Measurements from ENCODE around the gene VAV3. TPM values are rescaled to one million over a fixed set of nuclear protein-coding genes. Genes with fewer than 3 reads are reported as not detected.

The VAV3 gene, protein sequence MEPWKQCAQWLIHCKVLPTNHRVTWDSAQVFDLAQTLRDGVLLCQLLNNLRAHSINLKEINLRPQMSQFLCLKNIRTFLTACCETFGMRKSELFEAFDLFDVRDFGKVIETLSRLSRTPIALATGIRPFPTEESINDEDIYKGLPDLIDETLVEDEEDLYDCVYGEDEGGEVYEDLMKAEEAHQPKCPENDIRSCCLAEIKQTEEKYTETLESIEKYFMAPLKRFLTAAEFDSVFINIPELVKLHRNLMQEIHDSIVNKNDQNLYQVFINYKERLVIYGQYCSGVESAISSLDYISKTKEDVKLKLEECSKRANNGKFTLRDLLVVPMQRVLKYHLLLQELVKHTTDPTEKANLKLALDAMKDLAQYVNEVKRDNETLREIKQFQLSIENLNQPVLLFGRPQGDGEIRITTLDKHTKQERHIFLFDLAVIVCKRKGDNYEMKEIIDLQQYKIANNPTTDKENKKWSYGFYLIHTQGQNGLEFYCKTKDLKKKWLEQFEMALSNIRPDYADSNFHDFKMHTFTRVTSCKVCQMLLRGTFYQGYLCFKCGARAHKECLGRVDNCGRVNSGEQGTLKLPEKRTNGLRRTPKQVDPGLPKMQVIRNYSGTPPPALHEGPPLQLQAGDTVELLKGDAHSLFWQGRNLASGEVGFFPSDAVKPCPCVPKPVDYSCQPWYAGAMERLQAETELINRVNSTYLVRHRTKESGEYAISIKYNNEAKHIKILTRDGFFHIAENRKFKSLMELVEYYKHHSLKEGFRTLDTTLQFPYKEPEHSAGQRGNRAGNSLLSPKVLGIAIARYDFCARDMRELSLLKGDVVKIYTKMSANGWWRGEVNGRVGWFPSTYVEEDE
- total RNA-seq, result 100 to 1,000 TPM in 1 of 2 donors, 10 to 100 TPM in 1; 73.0 to 135 TPM

DNA sequence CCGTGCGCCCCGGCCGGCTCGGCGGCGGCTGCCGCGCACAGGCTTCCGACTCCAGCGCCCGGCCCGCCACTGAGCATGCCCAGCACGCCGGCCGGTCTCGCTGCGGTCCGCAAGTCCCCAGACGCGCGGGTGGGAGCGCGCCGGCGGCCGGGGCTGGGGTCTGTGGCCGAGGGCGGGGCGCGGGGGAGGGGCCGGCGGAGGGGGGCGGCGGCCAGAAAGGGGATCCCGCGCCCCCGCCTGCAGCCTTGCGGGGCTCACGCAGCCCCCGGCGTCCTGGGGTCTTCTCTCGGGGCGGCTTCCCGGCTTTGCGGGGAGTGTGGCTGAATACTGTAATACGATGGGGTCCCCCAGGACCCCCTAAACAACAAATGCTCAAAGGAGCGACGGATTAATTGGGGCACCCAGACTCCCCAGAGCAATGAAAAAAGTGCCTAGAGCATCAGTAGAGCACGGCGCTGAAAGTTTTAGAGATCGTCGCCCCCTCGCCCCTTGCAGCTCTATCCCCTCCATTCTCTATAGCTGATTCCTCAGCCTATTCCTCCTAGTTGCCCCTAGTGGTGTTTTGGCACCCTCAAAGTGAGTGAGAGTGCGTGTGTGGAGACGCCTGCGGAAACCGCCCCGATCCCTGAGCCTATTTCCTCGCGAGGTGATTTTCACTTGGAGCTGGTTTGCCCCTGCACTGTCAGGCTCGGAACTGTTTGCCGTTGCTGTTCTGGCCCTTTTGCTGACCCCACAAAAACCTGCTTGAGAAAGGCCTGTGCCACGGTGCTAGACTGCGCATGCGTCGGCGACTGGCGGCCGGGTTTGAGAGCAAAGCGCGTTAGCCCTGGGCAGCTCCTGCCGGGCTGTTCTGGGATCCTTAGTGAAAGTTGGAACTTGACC, at the start of gene VAV3:
TSS of gene VAV3 (minus strand) at position 71 of the 882 bp plus-strand sequence. CDS start 311 bp downstream, outside the sequence.
- TF ChIP-seq, protein P1, sequence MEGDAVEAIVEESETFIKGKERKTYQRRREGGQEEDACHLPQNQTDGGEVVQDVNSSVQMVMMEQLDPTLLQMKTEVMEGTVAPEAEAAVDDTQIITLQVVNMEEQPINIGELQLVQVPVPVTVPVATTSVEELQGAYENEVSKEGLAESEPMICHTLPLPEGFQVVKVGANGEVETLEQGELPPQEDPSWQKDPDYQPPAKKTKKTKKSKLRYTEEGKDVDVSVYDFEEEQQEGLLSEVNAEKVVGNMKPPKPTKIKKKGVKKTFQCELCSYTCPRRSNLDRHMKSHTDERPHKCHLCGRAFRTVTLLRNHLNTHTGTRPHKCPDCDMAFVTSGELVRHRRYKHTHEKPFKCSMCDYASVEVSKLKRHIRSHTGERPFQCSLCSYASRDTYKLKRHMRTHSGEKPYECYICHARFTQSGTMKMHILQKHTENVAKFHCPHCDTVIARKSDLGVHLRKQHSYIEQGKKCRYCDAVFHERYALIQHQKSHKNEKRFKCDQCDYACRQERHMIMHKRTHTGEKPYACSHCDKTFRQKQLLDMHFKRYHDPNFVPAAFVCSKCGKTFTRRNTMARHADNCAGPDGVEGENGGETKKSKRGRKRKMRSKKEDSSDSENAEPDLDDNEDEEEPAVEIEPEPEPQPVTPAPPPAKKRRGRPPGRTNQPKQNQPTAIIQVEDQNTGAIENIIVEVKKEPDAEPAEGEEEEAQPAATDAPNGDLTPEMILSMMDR (IDR thresholded peaks at IDR 0.05), result no peak
- Histone ChIP-seq H3K36me3 (no peaks in the 10 kb centered on the region), H3K27ac (peak within 1 kb of the TSS; percentile 54), H3K9ac (ENCODE audit: low read depth in 2 of 2, low read length in 2 of 2) (peak within 1 kb of the TSS; percentile 28 to 46), H3K4me3 (peak within 1 kb of the TSS; percentile 40), H3K9me3 (no peaks in the 10 kb centered on the region), H3K27me3 (peaks cover 9% of the 10 kb centered on the region), H3K4me1 (no peaks in the 10 kb centered on the region)
- DNase-seq, result peak; percentile 61
- intact Hi-C loops (cut with DNase I), result no loop called here

DNA sequence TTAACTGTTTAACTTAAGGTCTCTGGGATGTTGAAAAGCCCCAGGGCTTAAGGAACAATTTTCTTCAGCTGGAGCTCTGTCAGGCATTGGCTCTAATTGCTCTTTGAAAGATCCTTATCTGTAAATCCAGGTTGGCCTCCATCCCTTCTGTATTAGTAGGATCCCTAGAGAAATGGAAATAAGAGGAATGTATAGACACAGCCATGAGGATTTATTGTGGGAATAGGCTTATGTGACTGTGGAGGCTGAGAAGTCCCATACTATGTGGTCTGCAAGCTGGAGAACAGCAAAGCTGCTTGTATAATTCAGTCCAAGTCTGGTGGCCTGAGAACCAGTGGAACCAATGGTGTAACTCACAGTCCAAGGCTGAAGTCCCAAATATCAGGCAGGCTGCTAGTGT, 47.6 kb upstream of the VAV3 start:
- Histone ChIP-seq H3K9me3 (no peaks in the 10 kb centered on the region), H3K27ac (no peak overlapping the region), H3K4me3 (no peak overlapping the region), H3K36me3 (no peaks in the 10 kb centered on the region), H3K4me1 (no peaks in the 10 kb centered on the region), H3K9ac (ENCODE audit: low read depth in 2 of 2, low read length in 2 of 2) (no peak overlapping the region), H3K27me3 (no peaks in the 10 kb centered on the region)
- DNase-seq, result no peak
- TF ChIP-seq, protein P1 (IDR thresholded peaks at IDR 0.05), result no peak
- intact Hi-C loops (cut with DNase I), result no loop called here

DNA sequence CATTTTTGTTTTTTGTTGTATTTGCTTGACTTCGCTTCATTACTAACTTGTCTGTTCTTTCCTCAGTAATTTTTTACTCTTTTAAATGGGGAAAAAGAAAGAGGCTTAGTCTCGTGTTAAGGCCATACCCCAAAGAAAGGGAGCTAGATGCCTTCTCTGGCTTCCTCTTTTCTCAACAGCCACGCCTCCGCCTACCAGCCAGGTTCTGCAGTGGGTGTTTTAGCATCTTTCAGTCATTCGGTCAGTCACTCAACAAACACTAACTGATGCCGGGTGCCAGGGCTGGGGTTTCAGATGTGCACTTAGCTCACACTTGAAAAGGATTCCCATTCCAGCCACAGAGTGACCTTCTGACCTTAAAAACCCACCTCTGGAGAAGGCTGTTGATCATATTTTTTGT, 46.3 kb upstream of the VAV3 start:
- no peak for DNase-seq
- H3K36me3 ChIP-seq, result no peaks in the 10 kb centered on the region
- no peak overlapping the region for H3K4me3 ChIP-seq
- H3K9ac ChIP-seq (ENCODE audit: low read depth in 2 of 2, low read length in 2 of 2), result no peak overlapping the region
- TF ChIP-seq, protein P1 (IDR thresholded peaks at IDR 0.05), result no peak
- no peaks in the 10 kb centered on the region for H3K27me3 ChIP-seq
- no peaks in the 10 kb centered on the region for H3K9me3 ChIP-seq
- no peaks in the 10 kb centered on the region for H3K4me1 ChIP-seq
- intact Hi-C loops (cut with DNase I), result no loop called here
- no peak overlapping the region for H3K27ac ChIP-seq

DNA sequence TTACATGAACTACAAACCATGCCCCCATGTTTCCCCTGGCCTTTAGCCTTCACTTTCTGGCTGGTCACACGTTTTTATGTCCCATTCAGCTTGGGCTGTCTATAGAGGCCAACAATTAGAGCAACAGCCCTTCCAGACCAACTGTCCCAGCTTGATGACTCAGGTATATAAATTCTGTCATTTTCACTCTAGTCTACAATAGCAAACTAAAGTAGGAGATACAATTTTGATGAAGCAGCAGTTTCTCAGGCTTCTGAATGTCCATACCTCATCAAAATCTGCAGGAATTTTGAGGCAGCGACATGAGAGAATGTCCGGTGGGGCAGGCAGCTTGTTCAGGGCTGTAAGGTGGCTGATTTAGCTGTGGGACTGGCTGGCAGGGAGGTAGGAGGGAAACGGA, 45.6 kb upstream of the VAV3 start:
- intact Hi-C loops (cut with DNase I), result no loop called here

More for the DNA sequence above, 45.6 kb upstream of the VAV3 start:
- Histone ChIP-seq H3K9me3 (no peaks in the 10 kb centered on the region), H3K36me3 (no peaks in the 10 kb centered on the region), H3K9ac (ENCODE audit: low read depth in 2 of 2, low read length in 2 of 2) (no peak overlapping the region), H3K27me3 (no peaks in the 10 kb centered on the region), H3K4me1 (no peaks in the 10 kb centered on the region), H3K4me3 (no peak overlapping the region), H3K27ac (no peak overlapping the region)
- TF ChIP-seq, protein P1 (IDR thresholded peaks at IDR 0.05), result no peak
- DNase-seq, result no peak

Data from colonic mucosa (tissue), 4 donors.